Measurements from ENCODE around the gene IPO5. TPM values are rescaled to one million over a fixed set of nuclear protein-coding genes. Genes with fewer than 3 reads are reported as not detected.

Gene IPO5
- total and polyA plus RNA-seq, 9 donors = 53.9 to 200 (median 130) TPM

- H3K4me1 ChIP-seq (ENCODE audit: insufficient read depth) = no peaks in the 10 kb centered on the region
- no peak for TF ChIP-seq EP300 (IDR thresholded peaks at IDR 0.05)
- no peak for TF ChIP-seq CTCF (IDR thresholded peaks at IDR 0.05)
- TF ChIP-seq POLR2A (IDR thresholded peaks at IDR 0.05) = no peak
- DNase-seq = no peak
- no peaks in the 10 kb centered on the region for H3K36me3 ChIP-seq
- H3K27ac ChIP-seq = no peak overlapping the region
- no peak overlapping the region for H3K4me3 ChIP-seq
- no peaks in the 10 kb centered on the region for H3K27me3 ChIP-seq
- WGBS, 3 donors = 85 to 89% (median 86%) methylated on average over 6 of the region's 6 CpGs
- H3K9me3 ChIP-seq = no peaks in the 10 kb centered on the region
- intact Hi-C loops (cut with DNase I) = no loop called here
These were observed 102.1 kb downstream of the IPO5 start for GRCh38 chr13:98055623-98056022.

GRCh38 chr13:98056839-98057410, 103.5 kb downstream of the IPO5 start:
- no peak for TF ChIP-seq CTCF (IDR thresholded peaks at IDR 0.05)
- TF ChIP-seq POLR2A (IDR thresholded peaks at IDR 0.05) = no peak
- no peak for TF ChIP-seq EP300 (IDR thresholded peaks at IDR 0.05)
- Histone ChIP-seq H3K27me3 (no peaks in the 10 kb centered on the region), H3K4me3 (no peak overlapping the region), H3K27ac (no peak overlapping the region), H3K36me3 (no peaks in the 10 kb centered on the region), H3K9me3 (no peaks in the 10 kb centered on the region), H3K4me1 (ENCODE audit: insufficient read depth) (no peaks in the 10 kb centered on the region)
- intact Hi-C loops (cut with DNase I) = no loop called here
- WGBS, 3 donors = 91 to 94% (median 92%) methylated on average over 11 of the region's 11 CpGs
- no peak for DNase-seq

GRCh38 chr13:98059276-98059675, 105.8 kb downstream of the IPO5 start:
- Histone ChIP-seq H3K36me3 (no peaks in the 10 kb centered on the region), H3K27ac (no peak overlapping the region), H3K4me1 (ENCODE audit: insufficient read depth) (no peaks in the 10 kb centered on the region), H3K27me3 (no peaks in the 10 kb centered on the region), H3K9me3 (no peaks in the 10 kb centered on the region), H3K4me3 (no peak overlapping the region)
- no peak for DNase-seq
- TF ChIP-seq EP300 (IDR thresholded peaks at IDR 0.05) (no peak), CTCF (IDR thresholded peaks at IDR 0.05) (no peak), POLR2A (IDR thresholded peaks at IDR 0.05) (no peak)
- 84 to 91% (median 88%) methylated on average over 7 of the region's 7 CpGs for WGBS, 3 donors
- intact Hi-C loops (cut with DNase I) = no loop called here

GRCh38 chr13:98060282-98060681, 106.8 kb downstream of the IPO5 start:
- whole genome bisulfite sequencing, 3 donors = 92 to 96% (median 95%) methylated on average over 3 of the region's 3 CpGs
- Histone ChIP-seq H3K36me3 (no peaks in the 10 kb centered on the region), H3K4me1 (ENCODE audit: insufficient read depth) (no peaks in the 10 kb centered on the region), H3K27me3 (no peaks in the 10 kb centered on the region), H3K4me3 (no peak overlapping the region), H3K9me3 (no peaks in the 10 kb centered on the region), H3K27ac (no peak overlapping the region)
- TF ChIP-seq CTCF (IDR thresholded peaks at IDR 0.05) = no peak
- TF ChIP-seq POLR2A (IDR thresholded peaks at IDR 0.05) = no peak
- no peak for TF ChIP-seq EP300 (IDR thresholded peaks at IDR 0.05)
- intact Hi-C loops (cut with DNase I) = no loop called here
- no peak for DNase-seq

Data from ovary (tissue), 9 donors.